Measurements from ENCODE around the gene ANO2.

Gene ANO2

GRCh38 chr12:5945071-5946008 lies at the start of gene ANO2:
ANO2 (minus strand) TSS chr12:5945259; CDS start chr12:5945217, 42 bp downstream.
- no peak for DNase-seq (ENCODE audit: low read depth, low spot score)

DNA sequence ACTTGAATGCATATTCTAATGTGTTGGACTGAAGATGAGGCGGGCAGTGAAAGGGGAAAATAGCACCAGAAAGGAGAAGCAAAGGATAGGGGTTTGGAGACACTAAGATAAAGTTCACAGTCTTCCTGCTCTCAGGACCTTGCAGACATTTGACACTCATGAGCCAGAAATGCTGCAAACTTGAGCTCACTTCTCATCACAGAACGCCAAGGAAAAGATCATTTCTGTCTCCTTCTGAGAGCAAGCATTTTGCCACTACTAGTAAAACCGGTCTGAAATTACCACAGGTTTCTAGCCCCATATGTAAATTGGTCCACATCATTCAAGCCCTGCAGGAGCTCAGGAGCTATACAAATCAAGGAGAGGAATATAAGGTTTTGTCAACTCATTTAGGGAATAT lies 44.6 kb upstream of the ANO2 start:
- DNase-seq (ENCODE audit: low read depth, low spot score), result no peak

GRCh38 chr12:5988659-5989116 lies 43.6 kb upstream of the ANO2 start:
- peak; percentile 69 for DNase-seq (ENCODE audit: low read depth, low spot score)

DNA sequence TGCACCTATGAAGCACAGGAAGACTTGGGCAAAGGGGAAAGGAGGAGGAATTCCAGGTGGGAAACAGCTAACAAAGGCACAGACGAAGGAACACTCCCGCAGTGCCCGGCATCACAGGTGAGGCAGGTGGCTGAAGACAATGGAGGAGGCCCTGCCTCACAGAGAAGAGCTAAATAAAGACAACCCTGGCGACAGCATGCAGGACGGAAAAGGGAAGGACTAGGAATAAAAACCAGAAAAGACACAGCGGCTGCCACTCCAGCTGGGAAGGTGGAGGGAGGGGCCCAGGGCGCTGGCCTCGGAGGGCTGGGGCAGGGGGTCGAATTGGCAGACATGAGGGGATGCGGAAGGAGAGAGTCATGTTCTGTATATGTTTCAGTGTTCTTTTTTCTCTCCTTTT lies 43.0 kb upstream of the ANO2 start:
- DNase-seq (ENCODE audit: low read depth, low spot score), result no peak

GRCh38 chr12:5987573-5987972 lies 42.5 kb upstream of the ANO2 start:
- DNase-seq (ENCODE audit: low read depth, low spot score), result no peak

DNA sequence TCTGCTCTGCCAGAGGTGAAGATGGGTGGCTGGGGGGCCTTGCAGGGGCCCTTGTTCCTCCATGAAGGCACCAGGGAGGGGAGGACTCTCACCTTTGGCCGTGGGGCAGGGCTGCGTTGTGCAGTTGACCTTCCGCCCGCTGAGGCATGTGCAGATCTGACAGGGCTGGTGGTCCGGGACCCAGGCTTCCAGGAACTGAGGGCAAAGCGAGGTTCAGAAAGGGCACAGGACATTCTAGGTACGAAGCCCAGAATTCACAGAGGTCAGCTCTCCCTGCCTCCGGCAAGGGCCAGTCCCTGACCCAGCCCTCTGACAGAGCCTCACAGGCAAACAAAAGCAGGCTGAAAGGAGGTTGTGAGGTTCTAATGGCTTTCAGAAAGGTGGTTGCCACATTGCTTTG lies 40.4 kb upstream of the ANO2 start:
- DNase-seq (ENCODE audit: low read depth, low spot score), result no peak

GRCh38 chr12:5984873-5985272 lies 39.8 kb upstream of the ANO2 start:
- DNase-seq (ENCODE audit: low read depth, low spot score), result no peak

GRCh38 chr12:5982106-5982505 lies 37.0 kb upstream of the ANO2 start:
- DNase-seq (ENCODE audit: low read depth, low spot score), result no peak

GRCh38 chr12:5977556-5977955 lies 32.5 kb upstream of the ANO2 start:
- DNase-seq (ENCODE audit: low read depth, low spot score), result no peak

- DNase-seq (ENCODE audit: low read depth, low spot score), result no peak
Observed at GRCh38 chr12:5976711-5977110, 31.7 kb upstream of the ANO2 start.

- DNase-seq (ENCODE audit: low read depth, low spot score), result no peak
Observed at GRCh38 chr12:5976196-5976595, 31.1 kb upstream of the ANO2 start.

DNA sequence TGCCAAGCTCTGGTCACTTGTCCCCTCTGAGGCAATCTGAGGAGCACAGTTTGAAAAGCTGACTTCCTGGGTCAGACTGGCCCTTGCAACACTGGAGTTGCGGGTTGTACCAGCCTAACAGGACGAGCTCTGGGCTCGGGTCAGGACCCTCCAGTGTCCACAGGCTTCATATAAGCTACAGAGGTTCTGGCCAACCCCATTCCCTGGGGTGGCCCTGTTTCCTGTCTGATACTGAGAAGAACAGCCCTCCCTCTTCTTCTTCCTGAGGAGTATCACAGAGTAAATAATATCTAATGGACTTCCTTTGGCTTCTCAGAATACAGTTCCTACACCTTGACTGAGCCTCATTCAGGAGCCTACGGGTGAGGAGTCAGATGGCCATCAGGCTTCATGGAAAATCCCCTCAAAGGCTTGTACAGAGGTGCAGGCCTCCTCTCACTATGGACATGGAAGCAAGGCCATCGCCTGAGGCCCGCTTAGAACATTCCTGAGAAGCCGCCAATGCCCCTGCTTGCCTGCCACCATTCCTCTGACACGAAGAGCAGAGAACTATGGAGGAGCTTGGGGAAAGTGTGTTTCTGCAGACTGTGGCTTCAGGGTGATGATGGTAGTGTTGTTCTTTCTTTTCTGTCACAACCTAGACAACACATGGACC lies 28.5 kb upstream of the ANO2 start:
- no peak for DNase-seq (ENCODE audit: low read depth, low spot score)

GRCh38 chr12:5972387-5972786 lies 27.3 kb upstream of the ANO2 start:
- no peak for DNase-seq (ENCODE audit: low read depth, low spot score)

DNA sequence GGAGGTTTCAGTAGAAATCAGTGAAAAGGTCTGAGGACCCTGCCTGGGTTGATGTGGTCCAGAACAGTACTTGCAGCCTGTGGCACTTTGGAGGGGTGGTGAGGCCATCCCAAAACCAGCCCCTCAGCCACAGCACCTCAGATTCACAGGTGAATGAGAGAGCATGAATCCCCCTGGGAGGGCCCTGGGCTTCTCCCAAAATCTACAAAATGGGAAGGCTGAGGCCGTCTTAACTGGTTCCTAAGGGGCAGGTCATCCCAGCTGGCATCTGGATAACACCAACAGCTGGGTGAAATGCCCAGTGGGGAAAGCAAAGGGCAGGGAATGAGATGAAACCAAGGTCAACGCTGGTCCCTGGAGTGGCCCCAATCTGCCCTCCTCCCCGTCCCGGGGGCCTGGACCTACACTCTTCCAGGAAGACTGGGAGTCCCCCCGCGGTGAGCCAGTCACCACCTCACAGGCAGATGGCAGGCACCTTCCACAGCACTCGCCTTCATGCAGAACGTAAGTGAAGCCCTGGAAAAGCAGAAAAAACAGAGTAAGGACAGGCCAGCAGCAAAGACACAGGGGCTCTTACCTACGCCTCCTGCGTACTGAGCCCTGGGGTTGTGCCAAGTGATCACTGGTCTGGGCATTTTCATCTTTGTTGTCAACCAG lies 26.3 kb upstream of the ANO2 start:
- DNase-seq (ENCODE audit: low read depth, low spot score), result no peak

- no peak for DNase-seq (ENCODE audit: low read depth, low spot score)
Observed at GRCh38 chr12:5969974-5970690, 25.1 kb upstream of the ANO2 start.

- DNase-seq (ENCODE audit: low read depth, low spot score), result no peak
Observed at GRCh38 chr12:5969156-5969973, 24.3 kb upstream of the ANO2 start.

- DNase-seq (ENCODE audit: low read depth, low spot score), result no peak
Observed at GRCh38 chr12:5967645-5968415, 22.8 kb upstream of the ANO2 start.

GRCh38 chr12:5966486-5967095 lies 21.5 kb upstream of the ANO2 start:
- DNase-seq (ENCODE audit: low read depth, low spot score), result no peak

- DNase-seq (ENCODE audit: low read depth, low spot score), result no peak
Observed at GRCh38 chr12:5965950-5966383, 20.9 kb upstream of the ANO2 start.

All from iPS DF 19.7 (cell line).